ENCODE measurements around the gene PRKAR1B.

- TF ChIP-seq CTCF (IDR thresholded peaks at IDR 0.05) (no peak), EZH2 (IDR thresholded peaks at IDR 0.05; ENCODE audit: borderline replicate concordance, insufficient read depth, low read depth, low read length, poor library complexity, severe bottlenecking) (no peak)
These were observed 14.8 kb upstream of the PRKAR1B start for GRCh38 chr7:741850-742249.

All from B cell (primary cell).